HUDEP-2 (cell line): ENCODE measurements around the gene RNPEPL1.
A peak's percentile ranks its signal among the peaks of the same experiment; 100 is the strongest.
"Not testable (repeated sequence)": the region's sequence is repeated elsewhere in the genome, so short reads cannot be mapped to it uniquely, and the experiment has no call there.

Experiments used
- DNase-seq, 76 experiments: peaks; one replicate each; lab custom pipeline; 2025; ENCODE audit not compliant: unreplicated experiment in 76 of 76; lab: John Stamatoyannopoulos, UW

The RNPEPL1 gene

GRCh38 chr2:240567872-240568677, at the start of gene RNPEPL1:
RNPEPL1 (plus strand) TSS chr2:240568484; CDS start chr2:240568587, 103 bp downstream.
- DNase-seq, result peak in 17 of 76 experiments; percentile 6 to 58 (median 38)

- DNase-seq, result no peak
These were observed 49.3 kb upstream of the RNPEPL1 start for GRCh38 chr2:240518981-240519380.

- DNase-seq, result no peak
These were observed 48.7 kb upstream of the RNPEPL1 start for GRCh38 chr2:240519396-240520129.

GRCh38 chr2:240520130-240520973, 47.9 kb upstream of the RNPEPL1 start:
- no peak for DNase-seq

- no peak for DNase-seq
These were observed 47.3 kb upstream of the RNPEPL1 start for GRCh38 chr2:240520974-240521350.

- DNase-seq, result not testable (repeated sequence)
These were observed 46.4 kb upstream of the RNPEPL1 start for GRCh38 chr2:240521885-240522284.

- DNase-seq, result no peak
These were observed 45.9 kb upstream of the RNPEPL1 start for GRCh38 chr2:240522406-240522805.

GRCh38 chr2:240523451-240524281, 44.6 kb upstream of the RNPEPL1 start:
- DNase-seq, result no peak

- DNase-seq, result no peak
These were observed 43.1 kb upstream of the RNPEPL1 start for GRCh38 chr2:240524963-240525718.

- DNase-seq, result no peak
These were observed 42.5 kb upstream of the RNPEPL1 start for GRCh38 chr2:240525802-240526201.

GRCh38 chr2:240526521-240526920, 41.8 kb upstream of the RNPEPL1 start:
- DNase-seq, result no peak

- DNase-seq, result no peak
These were observed 41.0 kb upstream of the RNPEPL1 start for GRCh38 chr2:240527153-240527750.

- DNase-seq, result no peak
These were observed 39.8 kb upstream of the RNPEPL1 start for GRCh38 chr2:240528406-240529040.

GRCh38 chr2:240529344-240529999, 38.8 kb upstream of the RNPEPL1 start:
- DNase-seq, result no peak

- DNase-seq, result no peak
These were observed 38.1 kb upstream of the RNPEPL1 start for GRCh38 chr2:240530181-240530580.

GRCh38 chr2:240531038-240531437, 37.2 kb upstream of the RNPEPL1 start:
- DNase-seq, result no peak

- DNase-seq, result no peak
These were observed 36.1 kb upstream of the RNPEPL1 start for GRCh38 chr2:240532031-240532775.
